ENCODE results near the gene ASB18. TPM values are rescaled to one million over a fixed set of nuclear protein-coding genes. Genes with fewer than 3 reads are reported as not detected.

ASB18 gene
- total RNA-seq, 2 donors from 2014 or later: not detected

- ATAC-seq (no peak), DNase-seq (no peak)
- intact Hi-C loops (cut with DNase I, micrococcal nuclease): no loop called here
Measured at GRCh38 chr2:236160366-236161081, 103.7 kb downstream of the ASB18 start.

GRCh38 chr2:236159778-236160170, 104.4 kb downstream of the ASB18 start:
- ATAC-seq (no peak), DNase-seq (no peak)
- intact Hi-C loops (cut with DNase I, micrococcal nuclease): no loop called here

GRCh38 chr2:236158969-236159777, 105.0 kb downstream of the ASB18 start:
- ATAC-seq (no peak), DNase-seq (no peak)
- intact Hi-C loops (cut with DNase I, micrococcal nuclease): no loop called here

- ATAC-seq: no peak
- intact Hi-C loops (cut with DNase I, micrococcal nuclease): no loop called here
- DNase-seq: no peak
Measured at GRCh38 chr2:236157815-236158498, 106.2 kb downstream of the ASB18 start.

GRCh38 chr2:236157366-236157765, 106.8 kb downstream of the ASB18 start:
- DNase-seq (no peak), ATAC-seq (no peak)
- intact Hi-C loops (cut with DNase I, micrococcal nuclease): no loop called here

- DNase-seq (no peak), ATAC-seq (no peak)
- intact Hi-C loops (cut with DNase I, micrococcal nuclease): no loop called here
Measured at GRCh38 chr2:236156860-236157194, 107.4 kb downstream of the ASB18 start.

GRCh38 chr2:236156095-236156859, 107.9 kb downstream of the ASB18 start:
- no peak for ATAC-seq
- DNase-seq: no peak
- intact Hi-C loops (cut with DNase I, micrococcal nuclease): no loop called here

GRCh38 chr2:236155406-236155805, 108.8 kb downstream of the ASB18 start:
- no peak for DNase-seq
- ATAC-seq: no peak
- intact Hi-C loops (cut with DNase I, micrococcal nuclease): no loop called here

GRCh38 chr2:236146436-236146835, 117.8 kb downstream of the ASB18 start:
- DNase-seq (no peak), ATAC-seq (no peak)
- intact Hi-C loops (cut with DNase I, micrococcal nuclease): no loop called here

- ATAC-seq (no peak), DNase-seq (no peak)
- intact Hi-C loops (cut with DNase I, micrococcal nuclease): no loop called here
Measured at GRCh38 chr2:236143811-236144210, 120.4 kb downstream of the ASB18 start.

Other genes with a start within 250 kb of the ASB18 start
- gene GBX2, start 96.0 kb downstream of the ASB18 start, total RNA-seq: not detected

Data from left colon (tissue), 2 donors.